D721Med (cell line): ENCODE results near the gene USP33.
A peak's percentile ranks its signal among the peaks of the same experiment; 100 is the strongest.

ENCODE experiments used
- DNase-seq: peaks from one replicate; pipeline ENCODE4 v3.0.0; 2011; ENCODE audit warnings: low spot score; ENCODE audit not compliant: insufficient read length
- FAIRE-seq: peaks from 2 replicates; lab custom pipeline; 2011; peaks lifted over from hg19 to GRCh38; lab: Jason Lieb, UNC
- TF ChIP-seq, protein P1 (sequence below): IDR thresholded peaks from 2 replicates; pipeline ENCODE4 v1.5.1; 2012; ENCODE audit warnings: mild to moderate bottlenecking, control low read depth; ENCODE audit not compliant: insufficient read depth; ENCODE audit errors: missing control alignments

USP33 gene

DNA sequence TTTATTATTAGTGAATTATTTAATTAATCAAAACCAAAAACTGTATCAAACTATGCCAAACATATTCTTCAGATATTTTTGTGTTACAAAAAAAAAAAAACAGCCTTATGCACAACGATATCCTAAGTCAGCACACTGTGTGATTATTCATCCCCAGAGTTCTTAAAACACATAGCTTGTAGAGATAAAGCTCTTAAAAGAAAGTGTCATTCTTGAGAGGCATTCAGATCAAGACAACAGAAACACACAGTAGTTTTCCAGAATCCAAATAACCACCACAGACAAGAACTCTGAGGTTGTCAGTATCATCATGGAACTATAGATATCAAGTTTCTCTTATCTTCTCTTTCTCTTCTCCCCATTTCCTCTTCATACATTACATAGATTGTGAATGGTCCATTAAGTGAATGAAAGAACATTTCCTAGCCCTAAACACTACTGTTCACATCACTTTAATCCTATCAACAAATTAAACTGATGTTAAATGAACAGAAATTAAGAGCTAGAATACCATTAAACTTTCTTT, 90.7 kb downstream of the USP33 start:
- DNase-seq (no peak), FAIRE-seq (no peak)
- TF ChIP-seq, protein P1, sequence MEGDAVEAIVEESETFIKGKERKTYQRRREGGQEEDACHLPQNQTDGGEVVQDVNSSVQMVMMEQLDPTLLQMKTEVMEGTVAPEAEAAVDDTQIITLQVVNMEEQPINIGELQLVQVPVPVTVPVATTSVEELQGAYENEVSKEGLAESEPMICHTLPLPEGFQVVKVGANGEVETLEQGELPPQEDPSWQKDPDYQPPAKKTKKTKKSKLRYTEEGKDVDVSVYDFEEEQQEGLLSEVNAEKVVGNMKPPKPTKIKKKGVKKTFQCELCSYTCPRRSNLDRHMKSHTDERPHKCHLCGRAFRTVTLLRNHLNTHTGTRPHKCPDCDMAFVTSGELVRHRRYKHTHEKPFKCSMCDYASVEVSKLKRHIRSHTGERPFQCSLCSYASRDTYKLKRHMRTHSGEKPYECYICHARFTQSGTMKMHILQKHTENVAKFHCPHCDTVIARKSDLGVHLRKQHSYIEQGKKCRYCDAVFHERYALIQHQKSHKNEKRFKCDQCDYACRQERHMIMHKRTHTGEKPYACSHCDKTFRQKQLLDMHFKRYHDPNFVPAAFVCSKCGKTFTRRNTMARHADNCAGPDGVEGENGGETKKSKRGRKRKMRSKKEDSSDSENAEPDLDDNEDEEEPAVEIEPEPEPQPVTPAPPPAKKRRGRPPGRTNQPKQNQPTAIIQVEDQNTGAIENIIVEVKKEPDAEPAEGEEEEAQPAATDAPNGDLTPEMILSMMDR, result no peak

DNA sequence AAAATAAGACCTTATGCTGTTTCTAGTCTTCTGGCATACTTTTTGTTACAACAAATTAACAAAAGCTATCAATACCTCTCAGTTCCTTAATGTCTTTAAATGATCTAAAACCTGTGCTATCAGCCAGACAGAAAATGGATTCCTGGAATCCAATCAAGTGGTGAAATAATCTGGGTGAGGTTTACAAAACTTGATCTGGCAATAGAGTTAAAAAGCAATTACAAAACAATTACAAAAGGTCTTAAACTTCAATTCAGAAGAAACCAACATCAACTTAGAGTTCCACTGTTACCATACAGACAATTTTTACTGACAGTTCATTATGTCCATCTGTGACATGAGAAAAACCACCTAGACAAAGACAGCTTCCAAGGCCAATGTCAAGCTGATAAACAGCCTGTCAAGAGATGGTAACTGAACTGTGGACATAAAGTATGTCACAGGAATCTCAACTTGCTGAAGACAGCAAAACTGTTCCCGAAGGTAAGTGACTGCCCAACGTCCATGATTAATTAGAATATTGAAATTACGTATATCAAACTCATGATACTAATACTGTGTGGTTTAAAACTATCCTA, 94.6 kb downstream of the USP33 start:
- DNase-seq, result no peak
- TF ChIP-seq, protein P1, result no peak
- no peak for FAIRE-seq

DNA sequence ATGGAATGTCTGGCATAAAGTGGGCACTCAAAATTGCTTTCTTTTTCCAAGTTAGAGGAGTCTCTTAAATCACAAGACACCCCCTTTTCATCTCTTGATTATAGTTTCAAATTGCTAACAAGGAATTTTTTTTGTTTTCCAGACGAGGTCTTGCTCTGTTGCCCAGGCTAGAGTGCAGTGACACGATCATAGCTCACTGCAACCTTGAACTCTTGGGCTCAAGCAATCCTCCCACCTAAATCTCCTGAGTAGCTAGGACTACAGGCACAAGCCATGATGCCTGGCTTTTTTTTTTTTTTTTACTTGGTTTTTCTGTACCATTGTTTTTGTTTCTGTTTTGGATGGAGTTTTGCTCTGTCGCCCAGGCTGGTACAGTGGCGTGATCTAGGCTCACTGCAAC, 98.0 kb downstream of the USP33 start:
- DNase-seq (no peak), FAIRE-seq (no peak)
- TF ChIP-seq, protein P1, result no peak

DNA sequence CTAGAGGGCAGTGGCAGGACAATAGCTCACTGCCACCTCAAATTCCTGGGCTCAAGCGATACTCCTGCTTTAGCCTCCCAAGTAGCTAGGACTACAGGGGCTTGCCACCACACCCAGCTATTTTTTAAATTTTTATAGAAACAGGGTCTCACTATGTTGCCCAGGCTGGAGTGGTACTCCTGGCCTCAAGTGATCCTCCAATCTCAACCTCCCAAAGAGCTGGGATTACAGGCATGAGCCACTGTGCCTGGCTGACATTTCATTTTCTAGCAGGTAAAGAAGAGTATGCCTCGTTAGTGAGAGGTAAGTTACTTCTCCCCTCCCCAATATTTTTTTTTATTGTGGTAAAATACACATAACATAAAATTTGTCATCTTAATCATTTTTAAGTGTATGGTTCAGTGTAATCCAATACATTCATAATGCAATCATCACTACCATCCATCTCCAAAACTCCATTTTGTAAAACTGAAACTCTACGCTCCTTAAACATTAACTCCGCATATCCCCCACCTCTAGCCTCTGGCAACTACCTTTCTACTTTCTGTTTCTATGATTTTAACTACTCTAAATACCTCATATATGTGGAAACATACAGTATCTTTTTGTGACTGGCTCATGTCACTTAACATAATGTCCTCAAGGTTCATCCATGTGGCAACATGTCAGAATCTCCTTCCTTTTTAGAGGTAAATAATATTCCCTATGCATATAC, 99.6 kb downstream of the USP33 start:
- no peak for FAIRE-seq
- TF ChIP-seq, protein P1, result no peak
- no peak for DNase-seq

DNA sequence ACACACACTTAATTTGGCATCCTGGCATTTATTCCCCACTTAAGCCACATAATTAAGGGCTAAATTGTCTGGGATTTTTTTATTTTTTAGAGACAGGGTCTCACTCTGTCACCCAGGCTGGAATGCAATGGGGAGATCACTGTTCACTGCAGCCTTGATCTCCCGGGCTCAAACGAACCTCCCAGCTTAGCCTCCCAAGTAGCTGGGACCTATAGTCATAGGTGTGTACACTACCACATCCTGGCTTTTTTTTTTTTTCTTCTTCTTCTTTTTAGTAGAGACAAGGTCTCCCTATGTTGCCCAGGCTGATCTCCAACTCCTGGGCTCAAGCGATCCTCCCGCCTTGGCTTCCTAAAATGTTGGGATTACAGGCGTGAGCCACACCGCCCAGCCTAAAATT, 101.4 kb downstream of the USP33 start:
- TF ChIP-seq, protein P1, result no peak
- DNase-seq, result no peak
- no peak for FAIRE-seq

- DNase-seq, result no peak
- TF ChIP-seq, protein P1, result no peak
- peak; percentile 82 for FAIRE-seq
Measured at GRCh38 chr1:77655431-77655974, 104.1 kb downstream of the USP33 start.

DNA sequence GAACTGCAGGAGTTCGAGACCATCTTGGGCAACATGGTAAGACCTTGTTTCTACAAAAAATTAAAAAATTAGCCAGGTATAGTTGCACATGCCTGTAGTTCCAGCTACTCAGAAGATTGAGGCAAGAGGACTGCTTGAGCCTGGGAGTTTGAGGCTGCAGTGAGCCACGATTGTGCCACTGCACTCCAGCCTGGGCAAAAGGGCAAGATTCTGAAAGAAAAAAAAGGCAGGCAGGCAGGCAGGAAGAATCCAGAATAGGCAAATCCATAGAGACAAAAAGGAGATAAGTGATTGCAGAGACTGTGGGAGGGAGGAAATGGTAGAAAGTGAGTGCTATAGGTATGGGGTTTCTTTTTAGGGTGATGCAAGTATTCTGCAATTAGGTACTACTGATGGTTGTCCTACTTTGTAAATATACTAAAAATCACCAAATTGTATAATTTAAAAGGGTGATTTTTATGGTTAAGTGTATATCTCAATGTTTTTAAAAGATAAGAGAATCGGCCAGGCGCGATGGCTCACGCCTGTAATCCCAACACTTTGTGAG, 106.6 kb downstream of the USP33 start:
- TF ChIP-seq, protein P1, result no peak
- DNase-seq (no peak), FAIRE-seq (no peak)
